ENCODE data around the gene CYP24A1.
"Not testable (repeated sequence)": the region's sequence is repeated elsewhere in the genome, so short reads cannot be mapped to it uniquely, and the experiment has no call there.

CYP24A1 gene

DNA sequence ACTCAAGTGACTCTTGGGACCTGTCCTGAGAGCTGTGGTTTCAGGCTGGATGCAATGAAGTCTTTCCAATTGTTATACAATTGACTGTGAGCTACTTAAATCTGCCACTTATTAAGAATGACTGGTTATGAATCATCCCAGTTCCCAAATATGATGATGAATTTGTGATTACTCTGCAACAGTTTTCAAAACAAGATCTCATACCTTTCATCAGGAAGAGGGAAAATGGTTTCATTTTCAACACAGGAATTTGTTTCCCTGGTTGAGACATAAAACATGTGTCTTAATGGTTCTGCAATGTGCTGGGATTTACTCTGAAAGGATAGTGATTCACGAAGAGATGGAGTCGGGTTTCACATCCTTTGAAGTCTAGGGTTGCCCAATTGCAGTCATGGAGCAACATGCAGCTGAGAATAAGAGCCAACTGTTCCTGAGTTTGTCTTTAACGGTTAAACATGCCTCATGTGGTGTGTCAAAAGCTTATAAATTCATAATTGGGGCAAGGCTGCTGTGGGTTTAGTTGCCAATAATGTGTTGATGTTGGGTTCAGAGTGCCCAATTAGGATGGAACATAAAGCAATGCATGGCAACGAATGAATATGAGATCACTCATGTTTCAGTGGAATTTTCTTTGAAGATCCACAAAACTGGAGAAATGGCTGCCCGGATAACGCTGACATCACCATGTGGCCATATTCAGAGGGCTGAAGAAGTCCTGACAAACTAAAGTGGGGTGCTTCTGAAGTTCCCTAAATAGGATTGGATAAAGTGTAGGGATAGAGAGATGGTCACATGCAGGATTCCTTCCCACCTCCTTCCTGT is 41.0 kb downstream of the CYP24A1 start:
- DNase-seq, result no peak

DNA sequence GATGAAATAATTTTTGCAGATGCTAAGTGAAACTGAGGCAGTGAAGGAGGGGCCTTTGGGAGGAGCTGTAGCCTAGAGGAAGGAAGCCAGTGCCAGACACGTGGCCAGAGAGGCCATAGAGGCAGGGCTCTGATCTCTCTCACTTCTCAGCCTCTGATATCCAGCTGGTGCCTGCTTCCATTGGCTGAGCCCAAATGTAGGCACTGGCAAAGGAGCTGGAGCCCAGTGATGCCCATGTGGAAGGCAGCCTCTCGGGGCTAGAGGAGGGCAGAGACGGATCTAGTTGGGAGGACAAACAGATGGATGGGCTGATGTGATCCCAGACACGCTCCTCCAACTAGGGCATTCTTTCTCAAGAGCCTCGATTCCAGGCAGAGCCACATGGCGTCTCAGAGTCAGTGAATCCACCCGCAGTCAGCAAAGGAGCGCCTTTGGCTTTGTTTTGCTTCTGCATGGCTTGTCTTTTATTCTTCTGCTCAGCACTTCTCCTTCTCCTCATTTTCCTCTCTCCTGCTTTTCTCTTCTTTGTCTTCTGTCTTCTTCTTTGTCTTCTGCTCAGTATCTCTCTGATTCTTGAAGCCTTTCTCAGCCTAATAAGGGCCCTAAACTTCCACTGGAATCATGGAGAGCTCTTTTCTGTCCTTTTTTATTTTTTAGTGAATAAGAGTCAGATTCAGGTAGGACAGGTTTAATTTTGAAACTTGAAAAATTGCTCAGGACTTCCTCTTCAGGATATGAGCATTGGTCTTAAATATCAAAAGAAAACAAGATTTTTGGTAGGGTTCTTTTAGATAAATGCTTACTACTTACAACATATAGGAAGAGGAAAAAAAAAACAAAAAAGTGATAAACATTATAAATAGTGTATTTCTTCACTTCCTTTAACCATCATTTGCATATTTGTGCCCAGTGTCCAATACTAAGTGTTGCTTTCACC is 41.8 kb downstream of the CYP24A1 start:
- no peak for DNase-seq

DNA sequence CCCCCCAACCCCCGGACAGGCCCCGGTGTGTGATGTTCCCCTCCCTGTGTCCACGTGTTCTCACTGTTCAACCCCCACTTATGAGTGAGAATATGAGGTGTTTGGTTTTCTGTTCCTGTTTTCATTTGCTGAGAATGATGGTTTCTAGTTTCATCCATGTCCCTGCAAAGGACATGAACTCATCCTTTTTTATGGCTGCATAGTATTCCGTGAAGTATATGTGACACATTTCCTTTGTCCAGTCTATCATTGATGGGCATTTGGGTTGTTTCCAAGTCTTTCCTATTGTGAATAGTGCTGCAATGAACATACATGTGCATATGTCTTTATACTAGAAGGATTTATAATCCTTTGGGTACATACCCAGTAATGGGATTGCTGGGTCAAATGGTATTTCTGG is 42.7 kb downstream of the CYP24A1 start:
- not testable (repeated sequence) for DNase-seq

DNA sequence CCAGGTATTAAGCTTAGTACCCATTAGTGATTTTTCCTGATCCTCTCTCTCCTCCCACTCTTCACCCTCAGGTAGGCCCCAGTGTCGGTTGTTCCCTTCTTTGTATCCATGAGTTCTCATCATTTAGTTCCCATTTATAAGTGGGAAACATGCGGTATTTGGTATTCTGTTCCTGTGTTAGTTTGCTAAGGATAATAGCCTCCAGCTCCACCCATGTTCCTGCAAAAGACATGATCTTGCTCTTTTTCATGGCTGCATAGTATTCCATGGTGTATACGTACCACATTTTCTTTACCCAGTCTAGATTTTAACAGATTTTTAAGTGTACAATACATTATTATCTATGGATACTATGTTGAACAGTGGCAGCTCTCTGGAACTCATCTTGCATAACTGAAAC is 44.4 kb downstream of the CYP24A1 start:
- no peak for DNase-seq

DNA sequence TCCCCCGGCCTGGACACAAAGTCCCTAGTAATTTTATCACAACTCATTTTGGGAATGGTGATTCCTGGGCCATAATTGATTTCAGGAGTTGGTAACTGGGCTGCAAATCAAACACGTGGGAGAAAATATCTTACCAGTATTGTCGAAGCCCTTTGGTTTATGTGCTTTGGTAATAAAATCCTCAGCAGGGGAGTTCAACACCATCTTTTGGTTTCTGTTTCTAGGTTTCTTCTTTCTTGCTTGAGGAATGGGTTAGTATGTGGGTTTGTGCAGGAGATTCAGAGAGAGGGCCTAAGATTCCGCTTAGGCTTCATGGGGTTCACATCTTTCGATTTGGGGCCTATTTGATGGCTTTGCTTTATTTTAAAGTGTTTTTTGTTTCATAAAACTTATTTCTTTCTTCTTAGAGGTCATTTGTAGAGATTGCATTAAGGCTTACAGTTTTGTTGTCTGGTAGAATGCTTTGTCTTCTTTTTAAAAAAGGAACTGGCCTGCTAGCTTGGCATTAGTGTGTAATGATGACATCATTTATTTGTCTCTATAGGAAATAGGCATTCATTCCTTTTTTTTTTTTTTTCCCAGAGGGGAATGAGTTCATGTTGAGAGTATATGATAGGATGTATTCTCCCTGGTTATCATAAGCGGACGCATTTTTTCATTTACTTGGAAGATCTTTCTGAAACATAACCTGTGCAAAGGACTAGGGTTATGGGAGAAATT is 45.8 kb downstream of the CYP24A1 start:
- no peak for DNase-seq

DNA sequence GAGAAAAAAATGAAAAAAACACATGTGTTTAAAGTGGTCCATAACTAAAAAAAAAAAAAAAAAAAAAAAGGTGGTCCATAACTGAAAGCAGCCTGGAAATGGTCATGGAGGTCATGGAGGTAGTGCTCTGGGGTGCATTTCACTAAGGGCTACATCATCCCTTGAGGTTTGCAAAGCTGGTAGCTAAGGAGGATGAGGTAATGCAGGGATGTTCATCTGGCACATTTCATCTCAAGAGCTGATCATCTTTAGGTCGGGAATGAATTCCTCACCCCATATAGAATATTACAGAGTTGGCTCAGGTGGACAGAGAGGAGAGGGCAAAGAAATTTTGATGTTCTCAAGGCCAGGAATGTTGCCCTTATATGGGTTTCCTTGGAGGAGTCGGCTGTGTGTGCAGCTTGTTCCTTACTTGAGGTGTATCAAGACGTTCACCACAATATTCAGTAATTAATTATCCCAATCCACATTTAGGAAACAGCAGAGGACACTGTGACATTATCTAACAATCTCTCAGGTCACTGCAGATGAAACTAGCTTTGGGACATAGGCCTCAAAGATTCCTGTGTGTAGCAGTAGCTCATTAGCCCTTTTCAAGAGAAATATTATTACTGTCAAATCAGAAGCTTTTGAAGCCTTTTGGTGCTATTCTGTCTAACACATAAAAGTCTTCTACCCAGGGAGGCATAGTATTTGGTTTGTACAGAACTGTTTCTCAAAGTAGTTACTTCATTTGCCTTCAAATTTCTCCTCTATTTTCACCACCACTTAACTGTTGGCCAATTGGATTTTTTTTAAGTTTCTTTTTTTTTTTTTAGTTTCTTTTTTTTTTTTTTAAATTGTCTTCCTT is 46.8 kb downstream of the CYP24A1 start:
- no peak for DNase-seq

DNA sequence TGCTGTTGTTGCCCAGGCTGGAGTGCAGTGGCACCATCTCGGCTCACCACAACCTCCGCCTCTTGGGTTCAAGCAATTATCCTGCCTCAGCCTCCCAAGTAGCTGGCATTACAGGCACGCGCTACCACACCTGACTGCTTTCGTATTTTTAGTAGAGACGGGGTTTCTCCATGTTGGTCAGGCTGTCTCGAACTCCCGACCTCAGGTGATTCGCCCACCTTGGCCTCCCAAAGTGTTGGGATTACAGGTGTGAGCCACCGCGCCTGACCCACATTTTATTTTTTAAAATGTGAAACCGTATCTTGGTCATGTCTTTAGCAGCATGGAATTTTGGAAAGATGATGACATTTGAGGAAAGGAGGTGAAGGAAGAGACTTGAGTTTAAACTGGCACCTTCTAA is 47.5 kb downstream of the CYP24A1 start:
- DNase-seq, result not testable (repeated sequence)

DNA sequence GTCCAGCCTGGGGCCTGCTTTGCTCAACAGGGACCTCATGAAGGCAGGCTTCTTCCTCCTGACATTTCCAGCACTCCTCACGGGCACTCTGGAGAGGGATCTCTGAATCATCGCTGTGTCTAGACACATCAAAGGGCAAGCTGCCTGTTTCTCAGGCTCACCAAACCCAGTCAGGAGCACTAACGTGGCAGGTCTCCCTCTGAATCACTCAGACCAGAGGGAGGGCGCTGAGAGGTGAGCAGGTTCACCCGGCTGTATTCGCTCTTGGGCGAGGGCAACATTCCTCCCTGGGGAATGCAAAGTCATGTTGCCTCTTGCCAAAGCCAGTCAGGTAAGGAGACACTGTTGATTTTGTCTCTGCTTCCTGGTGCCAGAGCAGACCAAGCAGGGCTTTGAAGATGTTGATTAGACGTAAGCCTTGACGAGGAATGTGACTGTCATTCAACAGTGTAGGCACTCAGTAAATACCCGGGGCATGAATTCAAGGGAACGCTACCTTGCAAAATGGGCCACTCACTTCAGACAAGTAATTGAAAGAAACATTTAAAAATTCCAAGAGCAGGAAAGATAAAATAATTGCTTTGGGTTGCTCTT is 50.1 kb downstream of the CYP24A1 start:
- DNase-seq, result no peak

DNA sequence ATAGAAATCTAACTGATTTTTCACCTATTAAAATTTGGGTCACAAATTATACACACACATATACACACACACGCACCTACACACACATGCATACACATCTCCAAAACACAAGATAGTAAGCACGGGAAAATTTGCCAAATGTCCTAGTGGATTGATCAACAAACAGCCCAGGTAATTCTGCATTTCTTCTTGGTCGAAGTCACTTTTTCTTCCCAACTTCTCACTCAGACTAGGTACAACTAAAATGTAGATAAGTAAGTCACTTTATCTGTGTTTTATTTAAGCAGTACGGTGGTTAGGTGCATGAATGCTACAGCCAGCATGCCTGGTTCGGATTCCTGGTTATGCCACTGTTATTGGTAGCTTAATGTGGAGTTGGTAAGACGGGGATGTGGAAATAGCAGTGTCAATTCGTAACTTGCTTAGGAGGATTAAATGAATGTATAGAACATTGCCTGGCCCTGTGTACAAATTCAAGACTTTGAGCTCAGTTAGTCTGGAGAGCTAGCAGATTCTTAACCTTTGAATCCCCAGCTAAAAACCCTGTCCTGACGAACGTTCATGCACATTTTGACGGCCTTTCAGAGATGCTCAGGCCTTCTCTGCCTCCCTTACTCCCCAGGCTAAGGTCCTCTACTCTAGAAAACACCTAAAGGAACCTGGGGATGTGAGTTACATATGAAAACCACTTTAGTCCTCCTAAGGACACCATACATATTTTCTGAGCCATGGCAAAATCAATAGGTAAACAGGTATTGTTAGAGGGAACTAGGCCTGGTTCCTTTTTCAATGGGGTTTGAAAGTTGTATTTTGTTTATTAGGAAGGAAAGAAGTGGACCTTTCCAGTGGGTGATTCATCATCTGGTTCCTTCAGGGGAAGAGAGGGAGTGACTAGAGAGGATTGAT is 50.9 kb downstream of the CYP24A1 start:
- no peak for DNase-seq

DNA sequence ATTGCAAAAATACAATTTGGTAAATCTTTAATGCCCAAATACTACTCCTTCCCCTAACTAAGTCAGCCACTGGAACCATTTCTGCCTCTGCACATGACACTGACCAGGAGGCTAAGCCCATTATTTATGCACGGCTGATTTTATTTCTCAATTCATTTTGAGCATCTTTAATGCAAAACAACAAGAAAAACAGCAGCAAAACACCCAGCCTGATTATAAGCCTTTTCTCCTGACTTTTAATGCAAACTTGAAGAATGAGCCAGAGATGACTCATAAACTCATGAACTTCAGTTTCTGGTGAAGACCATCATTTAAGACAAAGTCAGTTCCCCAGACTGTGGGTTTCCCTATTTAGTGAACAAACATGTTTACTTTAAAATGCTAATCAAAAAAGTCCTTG is 51.6 kb downstream of the CYP24A1 start:
- no peak for DNase-seq

DNA sequence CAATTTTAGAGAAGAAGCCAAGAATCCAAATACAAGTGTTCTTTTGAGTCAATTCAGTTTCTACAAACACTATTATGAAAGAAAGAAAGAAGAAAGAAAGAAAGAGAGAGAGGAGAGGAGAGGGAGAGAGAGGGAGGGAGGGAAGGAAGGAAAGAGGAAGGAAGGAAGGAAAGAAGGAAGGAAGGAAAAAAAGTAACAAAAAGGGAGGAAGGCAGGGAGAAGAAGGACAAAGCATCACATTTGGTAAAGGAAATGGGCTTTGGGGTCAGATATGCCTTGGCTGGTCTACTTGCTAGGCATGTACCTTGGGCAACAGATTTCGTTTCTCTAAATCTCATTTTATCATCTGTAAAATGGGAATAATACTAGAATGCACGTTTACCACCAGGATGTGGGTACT is 54.0 kb downstream of the CYP24A1 start:
- DNase-seq, result no peak

DNA sequence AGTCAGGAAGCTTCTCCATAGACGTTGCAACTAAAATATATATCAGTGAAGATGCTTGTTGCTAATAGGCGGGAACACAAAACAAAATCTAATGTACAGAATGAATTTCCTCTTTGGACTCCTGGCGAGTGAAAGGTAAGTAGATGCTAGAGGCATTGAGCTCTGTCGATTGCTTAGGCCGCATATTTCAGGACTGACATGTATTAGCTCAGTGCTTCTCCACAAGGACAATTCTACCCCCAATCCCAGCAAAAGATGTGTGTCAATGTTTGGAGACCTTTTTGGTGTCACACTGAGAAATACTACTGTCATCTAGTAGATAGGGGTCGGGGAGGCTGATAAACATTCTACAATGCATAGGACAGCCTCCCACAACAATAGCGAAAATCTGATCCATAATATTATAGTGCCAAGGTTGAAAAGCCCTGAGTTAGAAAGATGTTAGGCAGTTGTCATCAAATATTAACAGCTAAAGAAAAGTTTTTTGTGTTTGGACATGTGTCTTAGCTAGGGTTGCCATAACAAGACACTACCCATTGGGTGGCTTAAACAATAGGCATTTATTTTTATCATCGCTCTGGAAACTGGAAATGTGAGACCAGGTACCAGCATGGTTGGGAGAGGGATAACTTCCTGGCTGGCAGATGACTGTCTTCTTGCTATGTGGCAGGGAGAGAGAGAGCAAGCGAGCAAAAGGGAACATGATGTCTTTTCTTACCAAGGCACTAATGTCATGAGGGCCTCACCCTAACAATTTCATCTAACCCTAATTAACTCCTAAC is 55.4 kb downstream of the CYP24A1 start:
- DNase-seq, result no peak

DNA sequence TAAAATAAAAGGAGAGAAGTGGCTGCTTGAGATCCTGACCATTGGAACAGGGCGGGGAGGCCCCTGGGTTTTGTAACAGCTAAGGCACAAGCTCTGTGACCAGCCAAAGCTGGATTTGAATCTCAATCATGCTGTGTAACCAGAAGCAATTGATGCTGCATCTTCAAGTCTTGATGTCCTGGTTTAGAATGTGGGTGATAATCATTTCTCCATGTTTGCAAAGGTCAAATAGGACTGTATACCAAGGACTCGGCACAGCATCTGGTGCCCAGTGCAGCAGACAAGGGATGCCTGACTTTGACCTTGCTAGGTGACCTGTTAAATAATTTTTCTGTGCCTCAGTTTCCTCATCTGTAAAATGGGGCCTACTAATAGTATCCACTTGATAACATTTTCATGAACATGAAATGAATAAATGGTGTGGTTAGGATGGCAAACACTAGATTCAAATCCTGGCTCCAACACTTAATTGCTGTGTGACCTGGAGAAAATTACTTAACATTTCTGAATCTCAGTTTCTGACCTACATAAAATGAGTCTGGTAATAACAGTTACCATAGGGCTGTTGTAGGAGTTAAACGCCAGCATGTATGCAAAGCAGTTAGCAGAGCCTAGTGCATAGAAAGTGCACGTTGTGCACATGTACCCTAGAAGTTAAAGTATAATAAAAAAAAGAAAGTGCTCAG is 57.1 kb downstream of the CYP24A1 start:
- no peak for DNase-seq

DNA sequence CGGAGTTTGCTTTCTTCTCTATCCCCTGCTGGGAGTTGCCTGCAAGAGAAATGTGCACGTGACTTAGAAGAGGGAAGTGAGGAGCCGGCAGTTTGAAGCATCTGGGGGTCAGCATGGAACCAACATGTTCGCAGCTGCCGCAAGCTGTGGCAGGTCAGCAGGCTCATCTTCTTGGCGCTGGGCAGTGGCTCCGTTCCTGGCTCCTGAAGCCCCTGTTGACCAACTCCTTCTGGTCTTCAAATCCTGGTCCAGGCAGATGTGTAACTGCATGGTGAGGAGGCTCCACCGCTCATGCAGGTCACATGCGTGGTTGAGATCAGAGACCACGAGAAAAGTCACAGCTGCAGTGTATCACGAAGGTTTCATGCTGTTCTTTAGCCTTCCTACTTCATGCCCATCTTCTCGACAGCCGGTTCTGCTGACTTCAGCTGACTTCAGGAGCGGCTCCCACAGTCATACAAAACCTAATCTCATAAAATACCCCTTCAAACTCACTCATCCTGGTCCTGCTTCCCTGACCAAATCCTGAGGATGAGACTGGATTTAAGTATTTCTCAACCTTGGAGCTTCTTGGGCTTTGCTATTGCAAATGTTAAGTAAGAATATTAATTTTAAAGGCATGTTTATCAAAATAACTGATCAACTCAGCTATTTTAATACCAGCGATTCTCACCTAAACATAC is 58.5 kb downstream of the CYP24A1 start:
- DNase-seq, result no peak

DNA sequence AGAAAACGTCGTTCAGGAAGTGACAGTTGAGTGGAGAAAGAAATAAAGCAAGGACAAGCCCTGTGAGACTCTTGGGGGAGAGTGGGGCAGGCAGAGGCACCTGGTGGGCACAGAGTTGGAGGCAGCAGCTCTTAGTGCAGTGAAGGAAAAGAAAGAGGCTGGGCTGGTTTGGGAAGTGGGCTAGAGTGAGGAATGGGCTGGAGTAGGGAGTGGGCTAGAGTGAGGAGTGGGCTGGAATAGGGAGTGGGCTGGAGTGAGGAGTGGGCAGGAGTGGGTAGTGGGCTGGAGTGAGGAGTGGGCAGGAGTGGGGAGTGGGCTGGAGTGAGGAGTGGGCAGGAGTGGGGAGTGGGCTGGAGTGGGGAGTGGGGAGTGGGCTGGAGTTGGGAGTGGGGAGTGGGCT is 59.7 kb downstream of the CYP24A1 start:
- no peak for DNase-seq

DNA sequence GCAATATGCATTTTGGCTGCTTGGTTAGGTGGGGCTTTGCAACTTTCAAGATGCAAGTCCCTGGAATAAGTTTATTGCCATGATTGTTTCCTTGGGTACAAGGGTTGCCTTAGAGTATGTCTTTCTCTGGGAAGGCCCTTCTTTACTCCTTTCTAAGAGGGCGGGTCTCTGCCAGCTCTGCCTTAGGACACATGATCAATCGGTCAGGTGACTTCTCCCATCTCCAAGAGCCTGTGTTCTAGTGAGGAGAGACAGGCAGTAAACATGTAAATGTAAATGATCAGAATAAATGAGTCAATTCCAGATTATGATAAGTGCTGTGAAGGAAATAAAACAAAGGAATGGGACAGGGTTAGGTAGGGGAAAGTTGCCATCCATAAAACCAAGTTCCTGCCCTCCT is 60.2 kb downstream of the CYP24A1 start:
- no peak for DNase-seq

DNA sequence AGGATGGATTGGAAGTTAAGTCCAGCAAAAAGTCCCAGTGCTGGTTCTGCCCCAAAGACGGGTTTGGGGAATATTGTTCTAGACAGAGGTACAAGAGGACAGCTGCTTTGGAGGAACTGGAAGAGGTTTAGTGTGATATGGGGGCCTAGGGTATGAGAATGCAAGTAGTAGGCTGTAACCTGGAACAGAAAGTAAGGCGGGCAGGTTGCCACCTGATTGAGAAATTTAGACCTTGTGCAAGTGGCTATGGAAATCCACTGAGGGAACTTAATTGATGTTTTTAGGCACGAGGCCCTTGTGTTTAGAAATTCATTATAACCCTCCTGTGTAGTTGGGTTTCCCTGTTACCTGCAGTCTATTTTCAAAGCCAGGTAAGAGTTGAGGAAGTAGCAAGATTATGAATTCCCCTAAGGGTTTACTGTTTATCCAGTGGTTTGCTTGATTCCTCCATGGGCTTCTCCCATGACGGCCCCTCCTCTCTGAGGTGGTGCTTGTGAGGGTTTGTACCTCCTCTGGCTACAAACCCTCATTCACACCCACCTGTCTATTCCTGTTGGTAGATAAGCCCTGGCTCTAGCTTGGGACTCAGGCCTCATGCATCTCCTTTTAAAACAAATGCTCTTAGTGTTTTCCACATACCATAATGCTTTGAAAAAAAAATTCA is 61.4 kb downstream of the CYP24A1 start:
- DNase-seq, result no peak

DNA sequence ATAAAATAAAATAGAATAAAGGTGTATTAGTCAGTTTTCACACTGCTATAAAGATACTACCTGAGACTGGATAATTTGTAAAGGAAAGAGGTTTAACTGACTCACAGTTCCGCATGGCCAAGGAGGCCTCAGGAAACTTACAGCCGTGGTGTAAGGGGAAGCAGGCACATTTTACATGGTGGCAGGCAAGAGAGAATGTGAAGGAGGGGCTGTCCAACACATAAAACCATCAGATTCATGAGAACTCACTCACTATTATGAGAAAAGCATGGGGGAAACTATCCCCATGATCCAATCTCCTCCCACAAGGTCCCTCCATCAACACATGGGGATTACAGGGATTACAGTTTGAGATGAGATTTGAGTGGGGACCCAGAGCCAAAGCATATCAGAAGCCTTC is 62.3 kb downstream of the CYP24A1 start:
- no peak for DNase-seq

Measured in effector CD4-positive, alpha-beta T cell (primary cell).